H1 (cell line): ENCODE data around the gene DZIP1L. TPM values are rescaled to one million over a fixed set of nuclear protein-coding genes. Genes with fewer than 3 reads are reported as not detected.

Experiments
- RAD21 ChIP-seq, 2 experiments: IDR thresholded peaks in 1 of 2; conservative IDR thresholded peaks in 1 of 2; 2 replicates each; pipeline ENCODE4 v1.6.1; 2011; ENCODE audit warnings: low read depth in 2 of 2, low read length in 2 of 2, improper control_type of control experiment in 1 of 2, inconsistent platforms in 1 of 2, mild to moderate bottlenecking in 1 of 2, moderate library complexity in 1 of 2
- polyA plus RNA-seq, 7 experiments: library from polyadenylated mRNA; depleted of rRNA in 3 of 7; stranded (reverse) in 5 of 7; unstranded in 2 of 7; fragments of >200 nt in 5 of 7; fragments of 200-250 nt in 2 of 7; gene quantifications; 1 replicate in 5 of 7; 2 replicates in 1 of 7; 4 replicates in 1 of 7; pipeline versions ENCODE4 v1.2.1 to v1.2.3, GENCODE V29; 2011 to 2013; ENCODE audit warnings: missing spikeins in 2 of 7, mixed read lengths in 2 of 7
- total RNA-seq: library from RNA; stranded (reverse); fragmentation: NEBNext Ultra II Directional; extraction: Animal tissue kit (Norgen Biotek cat#: 25700); gene quantifications from 2 replicates; pipeline ENCODE4 v1.2.1, GENCODE V29; 2021

Gene DZIP1L
- total and polyA plus RNA-seq, 2 of the 8 experiments (the other 6 are each of a cell fraction or from before 2014, with no cell fraction given) = 6.5 to 8.3 TPM

DNA sequence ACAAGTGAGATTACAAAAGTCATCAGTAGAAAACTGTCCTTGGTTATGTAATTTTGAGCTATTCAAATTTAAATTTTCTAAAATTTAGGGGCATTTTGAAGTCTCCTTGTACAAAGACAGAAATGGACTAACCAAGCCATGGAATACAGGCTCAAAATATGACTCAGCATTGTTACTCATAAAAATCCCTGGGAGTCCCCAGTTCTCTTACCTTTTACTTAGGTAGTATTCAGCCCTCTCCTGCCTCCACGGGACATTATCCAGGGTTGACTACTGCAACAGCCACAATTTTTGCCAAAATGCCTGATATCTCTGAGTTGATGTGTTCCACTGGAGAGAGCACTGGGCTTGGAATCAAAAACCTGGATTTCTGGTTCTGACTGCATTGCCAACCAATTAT, 80.5 kb downstream of the DZIP1L start (continued):
- TF ChIP-seq RAD21 (IDR thresholded peaks at IDR 0.05 in 1 of 2, conservative IDR thresholded peaks at IDR 0.05 in 1 of 2; ENCODE audit: low read depth in 2 of 2, low read length in 2 of 2) = no peak
